ENCODE measurements around the gene CCDC73.

DNA sequence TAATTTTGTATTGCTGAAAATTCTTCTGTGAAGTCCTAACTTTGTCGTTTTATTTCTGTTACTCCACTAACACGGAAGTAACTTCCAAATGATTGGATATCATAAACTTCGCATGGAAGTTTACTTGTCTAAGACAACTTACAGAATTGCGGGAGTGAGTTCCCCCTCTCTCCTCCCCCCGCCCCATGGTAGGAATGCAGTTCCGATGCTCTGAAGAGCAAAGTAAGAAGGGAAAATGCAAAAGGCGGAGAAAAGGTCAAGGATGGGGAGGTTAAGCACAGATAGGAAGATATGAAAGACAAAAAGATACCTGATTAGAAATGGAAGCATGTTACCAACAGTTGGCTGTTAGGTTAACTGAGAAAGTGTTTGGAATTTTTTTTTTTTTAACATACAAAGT is 209.5 kb downstream of the CCDC73 start:
- TF ChIP-seq, protein P1, sequence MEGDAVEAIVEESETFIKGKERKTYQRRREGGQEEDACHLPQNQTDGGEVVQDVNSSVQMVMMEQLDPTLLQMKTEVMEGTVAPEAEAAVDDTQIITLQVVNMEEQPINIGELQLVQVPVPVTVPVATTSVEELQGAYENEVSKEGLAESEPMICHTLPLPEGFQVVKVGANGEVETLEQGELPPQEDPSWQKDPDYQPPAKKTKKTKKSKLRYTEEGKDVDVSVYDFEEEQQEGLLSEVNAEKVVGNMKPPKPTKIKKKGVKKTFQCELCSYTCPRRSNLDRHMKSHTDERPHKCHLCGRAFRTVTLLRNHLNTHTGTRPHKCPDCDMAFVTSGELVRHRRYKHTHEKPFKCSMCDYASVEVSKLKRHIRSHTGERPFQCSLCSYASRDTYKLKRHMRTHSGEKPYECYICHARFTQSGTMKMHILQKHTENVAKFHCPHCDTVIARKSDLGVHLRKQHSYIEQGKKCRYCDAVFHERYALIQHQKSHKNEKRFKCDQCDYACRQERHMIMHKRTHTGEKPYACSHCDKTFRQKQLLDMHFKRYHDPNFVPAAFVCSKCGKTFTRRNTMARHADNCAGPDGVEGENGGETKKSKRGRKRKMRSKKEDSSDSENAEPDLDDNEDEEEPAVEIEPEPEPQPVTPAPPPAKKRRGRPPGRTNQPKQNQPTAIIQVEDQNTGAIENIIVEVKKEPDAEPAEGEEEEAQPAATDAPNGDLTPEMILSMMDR (IDR thresholded peaks at IDR 0.05; ENCODE audit: low read depth, low read length): no peak
- no peak for TF ChIP-seq EZH2phosphoT487 (IDR thresholded peaks at IDR 0.05; ENCODE audit: low read depth)
